Endothelial cell of umbilical vein (primary cell): ENCODE measurements around the gene SATB1. TPM values are rescaled to one million over a fixed set of nuclear protein-coding genes. Genes with fewer than 3 reads are reported as not detected.

Experiments
- BruUV-seq: library from RNA; stranded (reverse); fragments of 400-500 nt; replicated peaks from 2 replicates; lab custom pipeline; 2021; lab: Mats Ljungman, UMichigan
- CTCF ChIA-PET: fragments of 300-600, 350-600 bp; sonication (Branson Sonifier 250); formaldehyde crosslinking; loops from one replicate; lab custom pipeline; 2021; ENCODE audit warnings: antibody characterized with exemption, inconsistent platforms; lab: Charles Lee
- POLR2A ChIA-PET: fragments of 300-600, 350-600 bp; sonication (Branson Sonifier 250); formaldehyde crosslinking; loops from one replicate; lab custom pipeline; 2021; ENCODE audit warnings: antibody characterized with exemption, inconsistent platforms; lab: Charles Lee
- DNase-seq: peaks from one replicate; pipeline ENCODE4 v3.0.0-alpha.2; 2011; ENCODE audit warnings: low read depth, low spot score
- FAIRE-seq: peaks from 2 replicates; lab custom pipeline; 2011; peaks lifted over from hg19 to GRCh38; lab: Jason Lieb, UNC
- H2AFZ ChIP-seq: 2 replicates; pipeline ENCODE4 v1.6.0; 2012; ENCODE audit warnings: low read depth, low read length, control low read depth, inconsistent platforms
- H3K27ac ChIP-seq: 2 replicates; pipeline ENCODE4 v1.5.1; 2011; ENCODE audit warnings: low read depth, mild to moderate bottlenecking, control low read depth, low read length, moderate library complexity; ENCODE audit not compliant: insufficient read depth
- H3K27me3 ChIP-seq, 2 experiments: 2 replicates each; pipeline versions ENCODE4 v1.6.0 to v1.6.1; 2011; ENCODE audit warnings: low read length in 2 of 2, mixed read lengths in 1 of 2; ENCODE audit not compliant: control insufficient read depth in 2 of 2, insufficient read depth in 2 of 2
- H3K36me3 ChIP-seq, 2 experiments: 2 replicates in 1 of 2; 3 replicates in 1 of 2; pipeline ENCODE4 v1.5.1; 2011; ENCODE audit warnings: low read length in 2 of 2, mild to moderate bottlenecking in 1 of 2, moderate library complexity in 1 of 2; ENCODE audit not compliant: control insufficient read depth in 2 of 2, insufficient read depth in 2 of 2; ENCODE audit errors: extremely low read depth in 1 of 2
- H3K4me1 ChIP-seq: 3 replicates; pipeline ENCODE4 v1.5.1; 2011; ENCODE audit warnings: mild to moderate bottlenecking, low read length; ENCODE audit not compliant: control insufficient read depth, insufficient read depth; ENCODE audit errors: extremely low read depth
- H3K4me2 ChIP-seq: 2 replicates; pipeline ENCODE4 v1.6.1; 2011; ENCODE audit warnings: low read length, control low read depth, mixed read lengths; ENCODE audit not compliant: insufficient read depth
- H3K4me3 ChIP-seq, 3 experiments: fragments of 200-600 bp in 1 of 3; sonication (generic), shearing (Covaris generic) in 1 of 3; replicated peaks in 1 of 3; 2 replicates each; pipeline ENCODE4 v1.5.1; 2011 to 2016; ENCODE audit warnings: control low read depth in 3 of 3, low read length in 3 of 3, mild to moderate bottlenecking in 2 of 3, inconsistent platforms in 1 of 3, low read depth in 1 of 3, moderate library complexity in 1 of 3; ENCODE audit not compliant: insufficient read depth in 1 of 3
- H3K79me2 ChIP-seq: 2 replicates; pipeline ENCODE4 v1.6.0; 2012; ENCODE audit warnings: low read length, inconsistent platforms; ENCODE audit not compliant: control insufficient read depth, insufficient read depth
- H3K9ac ChIP-seq: replicated peaks from 2 replicates; pipeline ENCODE3; 2011; ENCODE audit warnings: low read length, control low read depth; ENCODE audit not compliant: insufficient read depth; ENCODE audit errors: extremely low read depth
- H3K9me1 ChIP-seq: replicated peaks from 3 replicates; pipeline ENCODE4 v1.6.0; 2011; ENCODE audit warnings: mild to moderate bottlenecking, low read length; ENCODE audit not compliant: control insufficient read depth, insufficient read depth; ENCODE audit errors: extremely low read depth
- H3K9me3 ChIP-seq: replicated peaks from 2 replicates; pipeline ENCODE4 v1.5.1; 2012; ENCODE audit warnings: low read length, inconsistent platforms; ENCODE audit not compliant: control insufficient read depth, insufficient read depth
- H4K20me1 ChIP-seq: replicated peaks from 2 replicates; pipeline ENCODE3; 2011; ENCODE audit warnings: mild to moderate bottlenecking, low read length; ENCODE audit not compliant: control insufficient read depth, insufficient read depth; ENCODE audit errors: extremely low read depth
- EZH2 ChIP-seq: IDR thresholded peaks from 2 replicates; pipeline ENCODE4 v1.6.1; 2012; ENCODE audit warnings: borderline replicate concordance, low read depth, mild to moderate bottlenecking, moderate library complexity, low read length, inconsistent platforms; ENCODE audit not compliant: severe bottlenecking
- FOS ChIP-seq: IDR thresholded peaks from 2 replicates; pipeline ENCODE4 v1.6.1; 2011; ENCODE audit warnings: mild to moderate bottlenecking, low read length, moderate library complexity, borderline replicate concordance; ENCODE audit not compliant: insufficient read depth
- GATA2 ChIP-seq: IDR thresholded peaks from 2 replicates; pipeline ENCODE4 v1.7.0; 2011; ENCODE audit warnings: low read depth, mild to moderate bottlenecking, moderate library complexity, mixed read lengths, low read length; ENCODE audit not compliant: insufficient read length, insufficient read depth
- JUN ChIP-seq: IDR thresholded peaks from 2 replicates; pipeline ENCODE4 v1.6.1; 2011; ENCODE audit warnings: borderline replicate concordance, low read depth; ENCODE audit not compliant: insufficient read length, insufficient read depth
- MYC ChIP-seq: IDR thresholded peaks from one replicate; pipeline ENCODE4 v1.6.1; 2011; ENCODE audit warnings: mild to moderate bottlenecking, low read depth, low read length
- POLR2A ChIP-seq: IDR thresholded peaks from 2 replicates; pipeline ENCODE4 v1.6.1; 2012; ENCODE audit warnings: low read depth, mild to moderate bottlenecking, control low read depth, low read length
- POLR2AphosphoS5 ChIP-seq: IDR thresholded peaks from 2 replicates; pipeline ENCODE4 v1.6.1; 2012; ENCODE audit warnings: low read depth, mild to moderate bottlenecking, control low read depth, low read length, moderate library complexity; ENCODE audit not compliant: insufficient read depth
- dilution Hi-C: fragments of 300-500 bp; cut with MboI; formaldehyde crosslinking; loops from one replicate; pipeline ENCODE4 v1.15.0; 2019; ENCODE audit warnings: low sequenced_read_pairs; ENCODE audit not compliant: extremely low pct_ligation_motif_present
- intact Hi-C: fragments of 100-400 bp; cut with micrococcal nuclease; formaldehyde crosslinking; loops from one replicate; pipeline ENCODE4 v1.10.0; 2022
- polyA plus RNA-seq, 4 experiments: library from polyadenylated mRNA; depleted of rRNA in 3 of 4; stranded (reverse) in 3 of 4; unstranded in 1 of 4; fragments of >200 nt; gene quantifications; 2 replicates each; pipeline versions ENCODE4 v1.2.1 to v1.2.3, GENCODE V29; 2011 to 2012; ENCODE audit warnings: missing spikeins in 1 of 4
- total RNA-seq: library from RNA; stranded (reverse); gene quantifications from 2 replicates; pipeline ENCODE4 v1.2.3, GENCODE V29; 2021
- TF ChIP-seq, protein P1 (sequence below), 2 donors: IDR thresholded peaks; 1 replicate in 1 of 2; 2 replicates in 1 of 2; pipeline ENCODE4 v1.5.1; 2011; ENCODE audit warnings: low read length in 2 of 2, mild to moderate bottlenecking in 2 of 2, moderate library complexity in 2 of 2, control low read depth in 1 of 2, inconsistent platforms in 1 of 2, low read depth in 1 of 2; ENCODE audit not compliant: insufficient read depth in 1 of 2; ENCODE audit errors: extremely low read depth in 1 of 2
- TF ChIP-seq, protein P2 (sequence below): IDR thresholded peaks from 2 replicates; pipeline ENCODE4 v1.6.1; 2011; ENCODE audit not compliant: insufficient read depth, insufficient read length

Gene SATB1
- total and polyA plus RNA-seq, 2 donors (not counting 3 experiments of a cell fraction or from before 2014, with no cell fraction given): 3.9 to 6.2 TPM

DNA sequence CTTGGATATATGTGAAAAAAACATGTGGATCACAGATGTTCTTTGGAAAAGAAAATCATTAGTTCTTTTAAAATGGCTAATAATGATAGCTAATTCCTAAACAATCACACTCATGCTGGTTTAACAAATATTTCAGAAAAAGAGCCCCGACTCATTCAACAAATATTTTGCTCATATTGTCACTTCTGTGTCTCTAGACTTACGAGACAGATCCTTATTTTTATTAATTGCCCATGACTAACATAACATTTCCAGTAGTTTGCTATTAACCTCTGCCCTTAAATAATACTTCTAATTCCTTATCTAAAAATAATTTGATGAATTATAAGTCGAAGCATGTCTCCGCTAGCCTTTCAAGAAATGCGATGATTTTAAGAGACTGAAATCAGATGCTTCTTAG is 70.4 kb downstream of the SATB1 start:
- dilution Hi-C loops: no loop called here
- no peak overlapping the region for H3K9ac ChIP-seq
- no peaks in the 10 kb centered on the region for H3K27me3 ChIP-seq
- H3K79me2 ChIP-seq: no peaks in the 10 kb centered on the region
- DNase-seq (no peak), FAIRE-seq (no peak)
- no peak overlapping the region for H3K4me2 ChIP-seq
- BruUV-seq: no TSS peak
- CTCF ChIA-PET: interaction anchor here (1.2 kb wide), 1 partner anchor 94 kb away, joined by 4 read pairs; no protein-coding TSS in a partner anchor
- no peaks in the 10 kb centered on the region for H4K20me1 ChIP-seq
- no peak overlapping the region for H2AFZ ChIP-seq
- H3K4me1 ChIP-seq: no peaks in the 10 kb centered on the region
- no peaks in the 10 kb centered on the region for H3K9me3 ChIP-seq
- TF ChIP-seq MYC (no peak), POLR2AphosphoS5 (no peak), JUN (no peak), GATA2 (no peak), POLR2A (no peak), FOS (no peak), EZH2 (no peak)
- TF ChIP-seq, protein P1, sequence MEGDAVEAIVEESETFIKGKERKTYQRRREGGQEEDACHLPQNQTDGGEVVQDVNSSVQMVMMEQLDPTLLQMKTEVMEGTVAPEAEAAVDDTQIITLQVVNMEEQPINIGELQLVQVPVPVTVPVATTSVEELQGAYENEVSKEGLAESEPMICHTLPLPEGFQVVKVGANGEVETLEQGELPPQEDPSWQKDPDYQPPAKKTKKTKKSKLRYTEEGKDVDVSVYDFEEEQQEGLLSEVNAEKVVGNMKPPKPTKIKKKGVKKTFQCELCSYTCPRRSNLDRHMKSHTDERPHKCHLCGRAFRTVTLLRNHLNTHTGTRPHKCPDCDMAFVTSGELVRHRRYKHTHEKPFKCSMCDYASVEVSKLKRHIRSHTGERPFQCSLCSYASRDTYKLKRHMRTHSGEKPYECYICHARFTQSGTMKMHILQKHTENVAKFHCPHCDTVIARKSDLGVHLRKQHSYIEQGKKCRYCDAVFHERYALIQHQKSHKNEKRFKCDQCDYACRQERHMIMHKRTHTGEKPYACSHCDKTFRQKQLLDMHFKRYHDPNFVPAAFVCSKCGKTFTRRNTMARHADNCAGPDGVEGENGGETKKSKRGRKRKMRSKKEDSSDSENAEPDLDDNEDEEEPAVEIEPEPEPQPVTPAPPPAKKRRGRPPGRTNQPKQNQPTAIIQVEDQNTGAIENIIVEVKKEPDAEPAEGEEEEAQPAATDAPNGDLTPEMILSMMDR (IDR thresholded peaks at IDR 0.05; ENCODE audit: extremely low read depth in 1 of 2, insufficient read depth in 1 of 2, low read depth in 1 of 2, low read length in 2 of 2): no peak
- TF ChIP-seq, protein P2, sequence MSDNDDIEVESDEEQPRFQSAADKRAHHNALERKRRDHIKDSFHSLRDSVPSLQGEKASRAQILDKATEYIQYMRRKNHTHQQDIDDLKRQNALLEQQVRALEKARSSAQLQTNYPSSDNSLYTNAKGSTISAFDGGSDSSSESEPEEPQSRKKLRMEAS: no peak
- H3K9me1 ChIP-seq: no peaks in the 10 kb centered on the region
- intact Hi-C loops: no loop called here
- POLR2A ChIA-PET: no interaction called here
- H3K36me3 ChIP-seq: no peaks in the 10 kb centered on the region
- H3K27ac ChIP-seq: no peak overlapping the region
- H3K4me3 ChIP-seq: no peak overlapping the region
